NB4 (cell line): ENCODE measurements around the gene TMEM125.

Experiments used
- DNase-seq: peaks from one replicate; pipeline ENCODE4 v3.0.0; 2010; ENCODE audit warnings: low read depth
- H3K4me3 ChIP-seq: one replicate; pipeline ENCODE4 v1.5.1; 2011; ENCODE audit warnings: mild to moderate bottlenecking, low read depth, low read length, moderate library complexity
- MYC ChIP-seq: IDR thresholded peaks from 2 replicates; pipeline ENCODE4 v1.6.1; 2011; ENCODE audit warnings: low read depth, low read length
- POLR2A ChIP-seq: IDR thresholded peaks from 2 replicates; pipeline ENCODE4 v1.6.1; 2011; ENCODE audit warnings: mild to moderate bottlenecking; ENCODE audit not compliant: insufficient read length; ENCODE audit errors: extremely low read depth
- TF ChIP-seq, protein P1 (sequence below): IDR thresholded peaks from one replicate; pipeline ENCODE4 v1.5.1; 2012; ENCODE audit warnings: low read depth, low read length
- TF ChIP-seq, protein P2 (sequence below): IDR thresholded peaks from 2 replicates; pipeline ENCODE4 v1.6.1; 2011; ENCODE audit warnings: low read depth, low read length

TMEM125 gene

DNA sequence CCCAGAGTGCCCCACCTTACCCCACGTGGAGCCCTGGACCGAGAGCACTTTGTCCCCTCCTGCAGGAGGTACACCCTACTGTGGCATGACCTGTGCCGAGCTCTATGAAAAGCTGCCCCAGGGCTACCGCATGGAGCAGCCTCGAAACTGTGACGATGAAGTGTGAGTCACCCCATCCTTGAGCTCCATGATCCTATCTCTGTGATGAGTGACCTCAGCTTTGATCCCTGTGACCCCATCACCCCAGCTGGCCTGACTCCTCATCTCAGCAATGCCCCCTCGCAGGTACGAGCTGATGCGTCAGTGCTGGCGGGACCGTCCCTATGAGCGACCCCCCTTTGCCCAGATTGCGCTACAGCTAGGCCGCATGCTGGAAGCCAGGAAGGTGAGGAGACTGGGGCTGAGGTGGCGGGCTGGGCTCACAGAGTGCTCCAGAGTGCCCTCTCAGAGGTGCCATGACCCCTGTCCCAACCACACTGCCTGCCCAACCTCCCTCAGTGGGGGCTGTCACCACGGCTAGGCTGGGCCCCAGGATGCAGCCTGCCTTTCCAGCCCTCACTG, 51.6 kb downstream of the TMEM125 start:
- TF ChIP-seq POLR2A, result no peak
- TF ChIP-seq MYC, result no peak
- TF ChIP-seq, protein P1, sequence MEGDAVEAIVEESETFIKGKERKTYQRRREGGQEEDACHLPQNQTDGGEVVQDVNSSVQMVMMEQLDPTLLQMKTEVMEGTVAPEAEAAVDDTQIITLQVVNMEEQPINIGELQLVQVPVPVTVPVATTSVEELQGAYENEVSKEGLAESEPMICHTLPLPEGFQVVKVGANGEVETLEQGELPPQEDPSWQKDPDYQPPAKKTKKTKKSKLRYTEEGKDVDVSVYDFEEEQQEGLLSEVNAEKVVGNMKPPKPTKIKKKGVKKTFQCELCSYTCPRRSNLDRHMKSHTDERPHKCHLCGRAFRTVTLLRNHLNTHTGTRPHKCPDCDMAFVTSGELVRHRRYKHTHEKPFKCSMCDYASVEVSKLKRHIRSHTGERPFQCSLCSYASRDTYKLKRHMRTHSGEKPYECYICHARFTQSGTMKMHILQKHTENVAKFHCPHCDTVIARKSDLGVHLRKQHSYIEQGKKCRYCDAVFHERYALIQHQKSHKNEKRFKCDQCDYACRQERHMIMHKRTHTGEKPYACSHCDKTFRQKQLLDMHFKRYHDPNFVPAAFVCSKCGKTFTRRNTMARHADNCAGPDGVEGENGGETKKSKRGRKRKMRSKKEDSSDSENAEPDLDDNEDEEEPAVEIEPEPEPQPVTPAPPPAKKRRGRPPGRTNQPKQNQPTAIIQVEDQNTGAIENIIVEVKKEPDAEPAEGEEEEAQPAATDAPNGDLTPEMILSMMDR, result no peak
- TF ChIP-seq, protein P2, sequence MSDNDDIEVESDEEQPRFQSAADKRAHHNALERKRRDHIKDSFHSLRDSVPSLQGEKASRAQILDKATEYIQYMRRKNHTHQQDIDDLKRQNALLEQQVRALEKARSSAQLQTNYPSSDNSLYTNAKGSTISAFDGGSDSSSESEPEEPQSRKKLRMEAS, result no peak
- no peak for DNase-seq
- H3K4me3 ChIP-seq, result no peak overlapping the region

DNA sequence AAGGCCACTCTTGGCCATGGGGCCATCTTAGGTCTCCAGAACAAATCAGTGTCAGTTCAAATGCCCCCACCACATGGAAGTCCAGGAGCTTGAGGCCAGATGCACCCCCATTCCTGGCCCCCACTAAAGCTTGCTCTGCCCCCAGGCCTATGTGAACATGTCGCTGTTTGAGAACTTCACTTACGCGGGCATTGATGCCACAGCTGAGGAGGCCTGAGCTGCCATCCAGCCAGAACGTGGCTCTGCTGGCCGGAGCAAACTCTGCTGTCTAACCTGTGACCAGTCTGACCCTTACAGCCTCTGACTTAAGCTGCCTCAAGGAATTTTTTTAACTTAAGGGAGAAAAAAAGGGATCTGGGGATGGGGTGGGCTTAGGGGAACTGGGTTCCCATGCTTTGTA, 52.7 kb downstream of the TMEM125 start:
- H3K4me3 ChIP-seq, result no peak overlapping the region
- TF ChIP-seq POLR2A, result no peak
- TF ChIP-seq, protein P2, result no peak
- TF ChIP-seq MYC, result no peak
- TF ChIP-seq, protein P1, result no peak
- no peak for DNase-seq
